MM.1S (cell line): ENCODE measurements around the gene EFHC2.

Experiments used
- DNase-seq: peaks from one replicate; pipeline ENCODE4 v3.0.0-alpha.2; 2015
- H2AFZ ChIP-seq: fragments of 300-600 bp; sonication (generic); 2 replicates; pipeline ENCODE4 v1.6.0; 2016; ENCODE audit warnings: antibody characterized with exemption, low read length
- H3F3A ChIP-seq: fragments of 300-600 bp; sonication (generic); 2 replicates; pipeline ENCODE4 v1.6.1; 2016; ENCODE audit warnings: mild to moderate bottlenecking, antibody characterized with exemption, low read length, moderate library complexity, mixed read lengths; ENCODE audit not compliant: insufficient read depth
- H3K27ac ChIP-seq: fragments of 300-600 bp; sonication (generic); 2 replicates; pipeline ENCODE4 v1.5.1; 2016; ENCODE audit warnings: mild to moderate bottlenecking, low read length
- H3K27me3 ChIP-seq: fragments of 300-600 bp; sonication (generic); replicated peaks from 2 replicates; pipeline ENCODE4 v1.6.0; 2016; ENCODE audit warnings: low read length; ENCODE audit not compliant: insufficient read depth
- H3K36me3 ChIP-seq: fragments of 300-600 bp; sonication (generic); replicated peaks from 2 replicates; pipeline ENCODE4 v1.6.1; 2016; ENCODE audit warnings: mild to moderate bottlenecking, low read length, mixed read lengths; ENCODE audit not compliant: insufficient read depth
- H3K4me1 ChIP-seq: fragments of 300-600 bp; sonication (generic); 2 replicates; pipeline ENCODE4 v1.6.1; 2016; ENCODE audit warnings: low read length, mixed read lengths
- H3K4me2 ChIP-seq: fragments of 300-600 bp; sonication (generic); 2 replicates; pipeline ENCODE4 v1.6.0; 2016; ENCODE audit warnings: low read depth, low read length
- H3K4me3 ChIP-seq: fragments of 300-600 bp; sonication (generic); 2 replicates; pipeline ENCODE4 v1.5.1; 2016; ENCODE audit warnings: low read length, mixed read lengths
- H3K79me2 ChIP-seq: fragments of 300-600 bp; sonication (generic); 2 replicates; pipeline ENCODE4 v1.6.1; 2016; ENCODE audit warnings: mixed run types, low read length, mixed read lengths
- H3K9ac ChIP-seq: fragments of 300-600 bp; sonication (generic); 2 replicates; pipeline ENCODE4 v1.6.1; 2016; ENCODE audit warnings: low read length, mixed read lengths
- H3K9me2 ChIP-seq: fragments of 300-600 bp; sonication (generic); replicated peaks from 2 replicates; pipeline ENCODE4 v1.6.1; 2016; ENCODE audit warnings: mild to moderate bottlenecking, low read length, mixed read lengths; ENCODE audit not compliant: insufficient read depth
- H3K9me3 ChIP-seq: fragments of 300-600 bp; sonication (generic); replicated peaks from 2 replicates; pipeline ENCODE4 v1.6.1; 2016; ENCODE audit warnings: mild to moderate bottlenecking, low read length, mixed read lengths; ENCODE audit not compliant: insufficient read depth
- H4K20me1 ChIP-seq: fragments of 300-600 bp; sonication (generic); 2 replicates; pipeline ENCODE4 v1.6.1; 2016; ENCODE audit warnings: mild to moderate bottlenecking, low read length, moderate library complexity, mixed read lengths; ENCODE audit not compliant: insufficient read depth
- CTCF ChIP-seq: fragments of 300-600 bp; sonication (generic); IDR thresholded peaks from 2 replicates; pipeline ENCODE4 v1.5.1; 2016; ENCODE audit warnings: antibody characterized with exemption, low read length, mixed read lengths
- EZH2 ChIP-seq: fragments of 300-600 bp; sonication (generic); optimal IDR thresholded peaks from 2 replicates; pipeline ENCODE3; 2017; ENCODE audit warnings: low read depth, mild to moderate bottlenecking, antibody characterized with exemption, low read length, mixed read lengths
- EZH2phosphoT487 ChIP-seq: fragments of 300-600 bp; sonication (generic); IDR thresholded peaks from 2 replicates; pipeline ENCODE4 v1.6.1; 2018; ENCODE audit warnings: antibody characterized with exemption, low read length

EFHC2 gene

GRCh38 chrX:44343412-44344141 lies at the start of gene EFHC2:
Gene EFHC2, minus strand, starts transcription at chrX:44343672. Its CDS starts 84 bp downstream, at chrX:44343588.
- Histone ChIP-seq H3K4me1 (no peaks in the 10 kb centered on the region), H3K4me2 (peak within 1 kb of the TSS; percentile 83), H3K27me3 (no peaks in the 10 kb centered on the region), H4K20me1 (no peaks in the 10 kb centered on the region), H3K9me2 (no peaks in the 10 kb centered on the region), H3K36me3 (no peaks in the 10 kb centered on the region), H3K79me2 (no peaks in the 10 kb centered on the region), H2AFZ (peak within 1 kb of the TSS; percentile 77), H3K9ac (peak within 1 kb of the TSS; percentile 57; the same call in 1 of the 2 replicates), H3K4me3 (peak within 1 kb of the TSS; percentile 63), H3K9me3 (no peaks in the 10 kb centered on the region), H3K27ac (peak within 1 kb of the TSS; percentile 68; the same call in 1 of the 2 replicates), H3F3A (peaks cover 4% of the 10 kb centered on the region; the same call in 1 of the 2 replicates)
- DNase-seq, result peak; percentile 7
- TF ChIP-seq EZH2phosphoT487 (no peak), EZH2 (no peak), CTCF (no peak)

GRCh38 chrX:44392767-44393166 lies 49.3 kb upstream of the EFHC2 start:
- Histone ChIP-seq H3K4me1 (no peaks in the 10 kb centered on the region), H3K27me3 (no peaks in the 10 kb centered on the region), H3K9me2 (no peaks in the 10 kb centered on the region), H4K20me1 (no peaks in the 10 kb centered on the region), H3K36me3 (no peaks in the 10 kb centered on the region), H3K9ac (no peak overlapping the region), H2AFZ (no peak overlapping the region), H3K4me3 (no peak overlapping the region), H3K9me3 (no peaks in the 10 kb centered on the region), H3K27ac (no peak overlapping the region), H3K4me2 (no peak overlapping the region), H3F3A (no peaks in the 10 kb centered on the region), H3K79me2 (no peaks in the 10 kb centered on the region)
- DNase-seq, result no peak
- TF ChIP-seq EZH2, result no peak
- no peak for TF ChIP-seq EZH2phosphoT487
- no peak for TF ChIP-seq CTCF

- H3K9ac ChIP-seq, result no peak overlapping the region
- H3K27ac ChIP-seq, result no peak overlapping the region
- H3K4me2 ChIP-seq, result no peak overlapping the region
Measured at GRCh38 chrX:44384688-44385338, 41.3 kb upstream of the EFHC2 start.

More at GRCh38 chrX:44384688-44385338, 41.3 kb upstream of the EFHC2 start:
- Histone ChIP-seq H3K27me3 (no peaks in the 10 kb centered on the region), H3F3A (no peaks in the 10 kb centered on the region), H3K9me2 (no peaks in the 10 kb centered on the region), H3K9me3 (no peaks in the 10 kb centered on the region), H4K20me1 (no peaks in the 10 kb centered on the region), H3K4me1 (no peaks in the 10 kb centered on the region), H3K36me3 (no peaks in the 10 kb centered on the region), H2AFZ (no peak overlapping the region), H3K79me2 (no peaks in the 10 kb centered on the region), H3K4me3 (no peak overlapping the region)
- no peak for DNase-seq
- TF ChIP-seq CTCF (no peak), EZH2phosphoT487 (no peak), EZH2 (no peak)
